GM21390 (cell line): Measurements from ENCODE around the gene TRIM64C.
"Not testable (repeated sequence)": the region's sequence is repeated elsewhere in the genome, so short reads cannot be mapped to it uniquely, and the experiment has no call there.

Experiments used
- ATAC-seq: cut with Tn5 transposase; IDR thresholded peaks from one replicate; pipeline ENCODE4 v1.9.1; 2021; ENCODE audit not compliant: unreplicated experiment

Gene TRIM64C, protein sequence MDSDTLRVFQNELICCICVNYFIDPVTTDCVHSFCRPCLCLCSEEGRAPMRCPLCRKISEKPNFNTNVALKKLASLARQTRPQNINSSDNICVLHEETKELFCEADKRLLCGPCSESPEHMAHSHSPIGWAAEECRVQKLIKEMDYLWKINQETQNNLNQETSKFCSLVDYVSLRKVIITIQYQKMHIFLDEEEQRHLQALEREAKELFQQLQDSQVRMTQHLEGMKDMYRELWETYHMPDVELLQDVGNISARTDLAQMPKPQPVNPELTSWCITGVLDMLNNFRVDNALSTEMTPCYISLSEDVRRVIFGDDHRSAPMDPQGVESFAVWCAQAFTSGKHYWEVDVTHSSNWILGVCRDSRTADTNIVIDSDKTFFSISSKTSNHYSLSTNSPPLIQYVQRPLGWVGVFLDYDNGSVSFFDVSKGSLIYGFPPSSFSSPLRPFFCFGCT

DNA sequence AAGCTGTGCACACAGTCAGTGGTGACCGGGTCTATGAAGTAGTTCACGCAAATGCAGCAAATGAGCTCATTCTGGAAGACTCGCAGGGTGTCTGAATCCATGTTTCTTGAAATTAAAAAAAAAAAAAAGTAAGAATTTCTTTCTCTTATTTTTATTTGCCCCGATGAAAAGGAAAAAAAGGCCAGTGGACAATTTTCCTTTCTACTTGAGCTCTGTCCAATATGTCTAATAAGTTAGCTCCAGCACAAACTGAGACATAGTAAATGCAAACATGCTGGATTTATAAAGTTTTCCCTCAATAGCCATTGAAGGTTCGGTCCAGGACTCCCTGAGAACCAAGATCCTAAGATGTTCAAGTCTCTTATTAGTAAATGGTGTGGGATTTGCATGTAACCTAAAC, at the start of gene TRIM64C:
Gene TRIM64C, minus strand, starts transcription at position 101 of the 400 bp plus-strand sequence. Its CDS starts 0 bp downstream, at position 101.
- not testable (repeated sequence) for ATAC-seq

DNA sequence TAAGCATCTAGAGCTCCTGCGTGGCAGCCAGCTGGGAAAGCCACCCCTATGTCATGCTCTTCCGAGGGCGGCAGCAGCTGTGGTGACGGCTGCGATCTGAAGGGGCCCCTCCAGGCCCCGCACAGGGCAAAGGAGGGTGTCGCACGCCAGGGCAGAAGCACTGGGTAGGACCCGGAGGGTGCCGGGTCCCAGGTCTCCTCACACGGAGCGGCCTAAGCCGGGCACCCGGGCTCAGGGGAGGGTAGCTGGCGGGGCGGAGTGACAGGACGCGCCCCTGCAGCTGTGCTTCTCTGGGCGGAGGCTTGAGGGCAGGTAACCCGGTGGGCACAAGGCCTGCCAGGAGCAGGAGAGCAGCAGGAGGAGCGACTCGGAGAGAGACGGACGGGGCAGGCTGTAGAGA, 43.4 kb upstream of the TRIM64C start:
- not testable (repeated sequence) for ATAC-seq

DNA sequence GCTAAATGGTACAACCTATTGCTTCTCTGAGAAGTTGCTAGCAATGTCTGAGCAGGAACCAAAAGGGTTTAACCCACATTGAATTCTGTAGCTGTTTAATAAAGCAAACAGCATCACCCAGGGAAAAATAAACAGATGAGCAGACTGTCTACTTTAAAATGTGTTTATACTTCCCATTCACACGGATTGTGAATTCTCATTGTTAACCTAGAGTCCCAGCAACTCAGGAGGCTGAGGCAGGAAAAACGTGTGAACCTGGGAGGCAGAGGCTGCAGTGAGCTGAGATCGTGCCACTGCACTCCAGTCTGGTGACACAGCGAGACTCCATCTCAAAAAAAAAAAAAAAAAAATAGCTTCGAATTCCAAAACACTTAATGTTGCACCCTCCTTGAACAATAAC, 11.0 kb upstream of the TRIM64C start:
- not testable (repeated sequence) for ATAC-seq

DNA sequence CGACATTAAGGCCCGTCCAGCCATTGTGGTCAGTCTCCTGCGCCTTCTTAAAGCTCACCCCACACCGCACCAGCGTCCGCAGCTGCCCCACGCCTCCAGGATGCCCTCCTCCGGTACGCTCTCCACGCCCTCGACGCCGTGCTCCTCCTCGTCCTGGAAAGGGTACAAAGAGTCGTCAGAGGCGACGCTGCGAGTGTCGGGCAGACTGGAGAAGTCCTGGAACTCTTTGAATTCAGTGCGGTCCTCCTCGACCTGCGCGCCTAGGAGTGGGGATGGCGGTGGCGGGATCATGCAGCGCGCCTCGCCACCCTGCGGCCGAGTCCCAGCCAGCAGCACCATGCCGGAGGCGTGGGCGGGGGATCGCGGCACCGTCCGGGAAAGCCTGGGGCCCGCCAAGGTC, 9.1 kb downstream of the TRIM64C start:
- ATAC-seq = not testable (repeated sequence)

DNA sequence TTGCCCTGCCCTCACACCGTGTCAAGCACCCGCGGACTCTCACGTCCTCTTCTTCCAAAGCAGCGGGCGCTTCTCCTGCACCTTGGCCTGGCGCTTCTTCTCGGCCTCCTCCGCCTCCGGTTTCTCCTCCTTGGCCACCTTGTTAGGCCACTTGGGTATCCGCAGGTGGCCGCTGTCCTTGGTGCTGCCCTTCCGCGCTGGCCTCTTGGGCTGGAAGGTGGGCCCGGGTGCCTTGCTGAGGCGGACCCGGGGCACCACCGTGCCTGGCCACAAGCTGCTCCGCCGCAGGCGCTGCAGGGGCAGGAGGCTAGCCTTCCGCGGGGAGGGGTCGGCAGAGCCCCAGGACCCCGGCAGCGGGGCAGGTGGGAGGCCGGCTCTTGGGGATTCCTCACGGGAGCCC, 10.7 kb downstream of the TRIM64C start:
- not testable (repeated sequence) for ATAC-seq

DNA sequence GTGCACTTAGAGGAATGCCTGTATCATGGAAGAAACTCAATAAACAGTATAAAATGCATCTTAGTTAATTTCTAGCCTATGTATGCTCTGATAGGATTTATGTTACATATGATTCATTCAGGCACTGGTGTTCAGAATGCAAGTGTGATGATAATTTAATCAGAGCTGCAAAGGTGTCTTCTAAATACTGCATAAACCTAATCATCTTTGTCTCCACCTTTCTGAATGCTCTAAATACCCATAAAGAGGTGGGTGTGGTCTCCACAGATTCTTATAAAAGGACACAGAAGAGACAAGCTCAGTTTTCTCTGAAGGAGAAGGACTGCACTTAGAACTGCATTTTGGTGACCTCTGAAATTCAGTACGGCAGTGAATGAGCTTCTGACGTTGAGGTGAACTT, 30.4 kb downstream of the TRIM64C start, which contains the start of gene TRIM49B:
Gene TRIM49B, plus strand, starts transcription at position 301 of the 400 bp plus-strand sequence. CDS start 2,777 bp downstream, outside the sequence.
- ATAC-seq = not testable (repeated sequence)
